ENCODE measurements around the gene TTC39B. TPM values are rescaled to one million over a fixed set of nuclear protein-coding genes. Genes with fewer than 3 reads are reported as not detected.

The TTC39B gene
- total and polyA plus RNA-seq, 7 donors, result 0.18 to 13.1 (median 1.8) TPM

GRCh38 chr9:15352306-15352705 is 45.3 kb upstream of the TTC39B start:
- ATAC-seq, result no peak

GRCh38 chr9:15349892-15350761 is 43.1 kb upstream of the TTC39B start:
- no peaks in the 10 kb centered on the region for H3K36me3 ChIP-seq (ENCODE audit: insufficient read depth in 1 of 2, low read depth in 1 of 2)
- 76 to 83% (median 76%) methylated on average over 7 of the region's 7 CpGs for WGBS, 3 donors
- ATAC-seq (no peak), DNase-seq (no peak)
- no peaks in the 10 kb centered on the region for H3K27me3 ChIP-seq (ENCODE audit: insufficient read depth in 3 of 3, low read length in 2 of 3)
- H3K4me1 ChIP-seq, result no peaks in the 10 kb centered on the region
- H3K27ac ChIP-seq, result no peak overlapping the region
- TF ChIP-seq, protein P1, sequence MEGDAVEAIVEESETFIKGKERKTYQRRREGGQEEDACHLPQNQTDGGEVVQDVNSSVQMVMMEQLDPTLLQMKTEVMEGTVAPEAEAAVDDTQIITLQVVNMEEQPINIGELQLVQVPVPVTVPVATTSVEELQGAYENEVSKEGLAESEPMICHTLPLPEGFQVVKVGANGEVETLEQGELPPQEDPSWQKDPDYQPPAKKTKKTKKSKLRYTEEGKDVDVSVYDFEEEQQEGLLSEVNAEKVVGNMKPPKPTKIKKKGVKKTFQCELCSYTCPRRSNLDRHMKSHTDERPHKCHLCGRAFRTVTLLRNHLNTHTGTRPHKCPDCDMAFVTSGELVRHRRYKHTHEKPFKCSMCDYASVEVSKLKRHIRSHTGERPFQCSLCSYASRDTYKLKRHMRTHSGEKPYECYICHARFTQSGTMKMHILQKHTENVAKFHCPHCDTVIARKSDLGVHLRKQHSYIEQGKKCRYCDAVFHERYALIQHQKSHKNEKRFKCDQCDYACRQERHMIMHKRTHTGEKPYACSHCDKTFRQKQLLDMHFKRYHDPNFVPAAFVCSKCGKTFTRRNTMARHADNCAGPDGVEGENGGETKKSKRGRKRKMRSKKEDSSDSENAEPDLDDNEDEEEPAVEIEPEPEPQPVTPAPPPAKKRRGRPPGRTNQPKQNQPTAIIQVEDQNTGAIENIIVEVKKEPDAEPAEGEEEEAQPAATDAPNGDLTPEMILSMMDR (IDR thresholded peaks at IDR 0.05), result no peak
- no peak overlapping the region for H3K4me3 ChIP-seq
- intact Hi-C loops (cut with DNase I), result no loop called here
- no peaks in the 10 kb centered on the region for H3K9me3 ChIP-seq

More at GRCh38 chr9:15352306-15352705, 45.3 kb upstream of the TTC39B start:
- DNase-seq, result no peak
- no peaks in the 10 kb centered on the region for H3K9me3 ChIP-seq
- H3K4me3 ChIP-seq, result no peak overlapping the region
- no peaks in the 10 kb centered on the region for H3K27me3 ChIP-seq (ENCODE audit: insufficient read depth in 3 of 3, low read length in 2 of 3)
- H3K36me3 ChIP-seq (ENCODE audit: insufficient read depth in 1 of 2, low read depth in 1 of 2), result no peaks in the 10 kb centered on the region
- TF ChIP-seq, protein P1 (IDR thresholded peaks at IDR 0.05), result no peak
- H3K27ac ChIP-seq, result no peak overlapping the region
- intact Hi-C loops (cut with DNase I), result no loop called here
- 36 to 52% (median 48%) methylated on average over 2 to 3 of the region's 3 CpGs for WGBS, 3 donors
- no peaks in the 10 kb centered on the region for H3K4me1 ChIP-seq

DNA sequence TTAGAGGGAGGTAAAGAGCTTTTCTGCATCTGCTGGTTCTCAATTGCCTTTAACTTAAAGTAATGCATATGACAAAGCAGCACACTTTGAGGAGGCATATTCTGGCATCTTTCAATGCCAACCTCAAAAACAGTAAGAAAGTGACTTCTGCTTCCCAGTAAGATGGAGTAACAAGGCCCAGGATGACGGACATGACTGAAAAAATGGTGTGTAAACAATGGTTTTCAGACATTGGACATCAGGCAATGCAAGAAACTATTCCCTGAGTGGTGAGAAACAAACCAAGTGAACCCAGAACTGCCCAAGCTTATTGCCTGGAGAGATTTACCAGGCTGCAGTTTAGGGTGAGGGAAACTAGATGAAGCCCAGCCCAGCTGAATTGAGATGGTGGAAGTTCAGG is 39.8 kb upstream of the TTC39B start:
- Histone ChIP-seq H3K4me3 (no peak overlapping the region), H3K9me3 (no peaks in the 10 kb centered on the region), H3K27ac (no peak overlapping the region), H3K4me1 (no peaks in the 10 kb centered on the region), H3K27me3 (ENCODE audit: insufficient read depth in 3 of 3, low read length in 2 of 3) (no peaks in the 10 kb centered on the region), H3K36me3 (ENCODE audit: insufficient read depth in 1 of 2, low read depth in 1 of 2) (no peaks in the 10 kb centered on the region)
- intact Hi-C loops (cut with DNase I), result no loop called here
- ATAC-seq (no peak), DNase-seq (no peak)
- WGBS, 3 donors, result 0 to 62% (median 52%) methylated on average over 1 of the region's 1 CpG
- TF ChIP-seq, protein P1 (IDR thresholded peaks at IDR 0.05), result no peak

GRCh38 chr9:15344191-15344590 is 37.2 kb upstream of the TTC39B start:
- TF ChIP-seq, protein P1 (IDR thresholded peaks at IDR 0.05), result no peak
- H3K4me3 ChIP-seq, result no peak overlapping the region
- no peaks in the 10 kb centered on the region for H3K36me3 ChIP-seq (ENCODE audit: insufficient read depth in 1 of 2, low read depth in 1 of 2)
- intact Hi-C loops (cut with DNase I), result no loop called here
- no peaks in the 10 kb centered on the region for H3K4me1 ChIP-seq
- no peak for ATAC-seq
- no peaks in the 10 kb centered on the region for H3K9me3 ChIP-seq
- 73 to 80% (median 80%) methylated on average over 2 of the region's 2 CpGs for WGBS, 3 donors
- no peak overlapping the region for H3K27ac ChIP-seq
- no peak for DNase-seq
- H3K27me3 ChIP-seq (ENCODE audit: insufficient read depth in 3 of 3, low read length in 2 of 3), result no peaks in the 10 kb centered on the region
